PC-9 (cell line): ENCODE results near the gene BCL11A.

ENCODE experiments used
- CTCF ChIP-seq: fragments of 200-600 bp; sonication (generic); conservative IDR thresholded peaks from 2 replicates; pipeline ENCODE4 v1.6.1; 2017; ENCODE audit warnings: mixed run types, antibody characterized with exemption, mild to moderate bottlenecking, moderate library complexity
- EZH2 ChIP-seq: fragments of 200-600 bp; sonication (generic); IDR thresholded peaks from 2 replicates; pipeline ENCODE4 v1.8.0; 2017; ENCODE audit warnings: antibody characterized with exemption, low read depth

- no peak for TF ChIP-seq CTCF
- TF ChIP-seq EZH2, result no peak
These were observed 91.9 kb downstream of the BCL11A start for GRCh38 chr2:60461421-60462108.
